Kidney epithelial cell (primary cell): ENCODE results near the gene SV2B. TPM values are rescaled to one million over a fixed set of nuclear protein-coding genes. Genes with fewer than 3 reads are reported as not detected.

Experiments
- DNase-seq: peaks from one replicate; pipeline ENCODE4 v3.0.0-alpha.2; 2010; ENCODE audit warnings: low read depth
- H3K27me3 ChIP-seq: 2 replicates; pipeline ENCODE4 v1.6.0; 2011; ENCODE audit warnings: low read length; ENCODE audit not compliant: control insufficient read depth, insufficient read depth
- H3K36me3 ChIP-seq: 2 replicates; pipeline ENCODE4 v1.5.1; 2011; ENCODE audit warnings: low read length; ENCODE audit not compliant: control insufficient read depth, insufficient read depth
- H3K4me3 ChIP-seq: 2 replicates; pipeline ENCODE4 v1.5.1; 2011; ENCODE audit warnings: low read depth, mild to moderate bottlenecking, control low read depth, low read length
- total RNA-seq: library from RNA; depleted of rRNA; stranded (reverse); fragments of >200 nt; gene quantifications from 2 replicates; pipeline ENCODE4 v1.2.3, GENCODE V29; 2015
- TF ChIP-seq, protein P1 (sequence below): IDR thresholded peaks from 2 replicates; pipeline ENCODE4 v1.5.1; 2011; ENCODE audit warnings: mild to moderate bottlenecking, moderate library complexity, low read length, control low read depth, inconsistent platforms; ENCODE audit not compliant: insufficient read depth, poor library complexity, severe bottlenecking

The SV2B gene
- total RNA-seq, 1 donor from 2014 or later, result 1.8 TPM

GRCh38 chr15:91192285-91192684 lies 92.2 kb downstream of the SV2B start:
- no peaks in the 10 kb centered on the region for H3K27me3 ChIP-seq
- H3K4me3 ChIP-seq, result no peak overlapping the region
- no peaks in the 10 kb centered on the region for H3K36me3 ChIP-seq
- TF ChIP-seq, protein P1, sequence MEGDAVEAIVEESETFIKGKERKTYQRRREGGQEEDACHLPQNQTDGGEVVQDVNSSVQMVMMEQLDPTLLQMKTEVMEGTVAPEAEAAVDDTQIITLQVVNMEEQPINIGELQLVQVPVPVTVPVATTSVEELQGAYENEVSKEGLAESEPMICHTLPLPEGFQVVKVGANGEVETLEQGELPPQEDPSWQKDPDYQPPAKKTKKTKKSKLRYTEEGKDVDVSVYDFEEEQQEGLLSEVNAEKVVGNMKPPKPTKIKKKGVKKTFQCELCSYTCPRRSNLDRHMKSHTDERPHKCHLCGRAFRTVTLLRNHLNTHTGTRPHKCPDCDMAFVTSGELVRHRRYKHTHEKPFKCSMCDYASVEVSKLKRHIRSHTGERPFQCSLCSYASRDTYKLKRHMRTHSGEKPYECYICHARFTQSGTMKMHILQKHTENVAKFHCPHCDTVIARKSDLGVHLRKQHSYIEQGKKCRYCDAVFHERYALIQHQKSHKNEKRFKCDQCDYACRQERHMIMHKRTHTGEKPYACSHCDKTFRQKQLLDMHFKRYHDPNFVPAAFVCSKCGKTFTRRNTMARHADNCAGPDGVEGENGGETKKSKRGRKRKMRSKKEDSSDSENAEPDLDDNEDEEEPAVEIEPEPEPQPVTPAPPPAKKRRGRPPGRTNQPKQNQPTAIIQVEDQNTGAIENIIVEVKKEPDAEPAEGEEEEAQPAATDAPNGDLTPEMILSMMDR, result no peak
- DNase-seq, result no peak

GRCh38 chr15:91192690-91193377 lies 92.8 kb downstream of the SV2B start:
- no peaks in the 10 kb centered on the region for H3K27me3 ChIP-seq
- no peak for DNase-seq
- no peak overlapping the region for H3K4me3 ChIP-seq
- no peaks in the 10 kb centered on the region for H3K36me3 ChIP-seq
- TF ChIP-seq, protein P1, result no peak

DNA sequence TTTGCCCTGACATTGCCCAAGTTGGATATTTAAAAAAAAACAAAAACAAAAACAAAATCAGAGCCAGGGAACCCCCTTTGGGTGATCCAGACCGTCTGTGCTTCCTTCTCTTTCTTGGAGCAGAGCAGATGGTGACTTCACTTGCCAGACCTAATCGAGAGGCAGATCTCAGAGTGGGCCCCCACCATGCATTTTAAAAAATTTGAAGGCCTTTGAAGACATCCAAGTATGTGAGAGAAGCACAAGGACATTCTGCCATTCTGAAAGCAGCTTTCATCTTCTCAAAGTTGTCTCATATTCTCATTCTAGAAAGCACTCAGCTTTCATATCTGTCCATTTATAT lies 93.3 kb downstream of the SV2B start:
- TF ChIP-seq, protein P1, result no peak

DNA sequence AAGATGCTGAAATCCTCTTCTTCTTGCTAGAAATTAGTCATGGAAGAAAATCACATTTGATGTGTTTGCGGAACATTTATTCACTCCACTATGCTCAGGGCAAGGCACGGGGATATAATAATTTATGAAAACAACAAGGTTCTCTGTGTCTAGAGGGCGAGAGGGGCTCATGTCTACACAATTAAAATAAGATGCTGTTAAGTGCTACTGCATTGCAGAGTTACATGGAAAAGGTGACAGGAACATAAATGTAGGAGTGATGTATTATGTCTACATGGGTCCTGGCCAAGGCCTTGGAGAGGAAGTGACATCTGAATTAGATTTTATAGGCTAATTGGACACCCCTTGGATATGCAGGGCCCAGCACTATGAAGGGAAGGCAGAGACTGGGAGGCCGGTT lies 96.1 kb downstream of the SV2B start:
- H3K36me3 ChIP-seq, result no peaks in the 10 kb centered on the region
- H3K4me3 ChIP-seq, result no peak overlapping the region
- no peak for DNase-seq
- no peaks in the 10 kb centered on the region for H3K27me3 ChIP-seq
- TF ChIP-seq, protein P1, result no peak

More for the DNA sequence above, 93.3 kb downstream of the SV2B start:
- no peak overlapping the region for H3K4me3 ChIP-seq
- H3K27me3 ChIP-seq, result no peaks in the 10 kb centered on the region
- no peak for DNase-seq
- H3K36me3 ChIP-seq, result no peaks in the 10 kb centered on the region

- H3K4me3 ChIP-seq, result no peak overlapping the region
- DNase-seq, result no peak
- no peaks in the 10 kb centered on the region for H3K36me3 ChIP-seq
- H3K27me3 ChIP-seq, result no peaks in the 10 kb centered on the region
- TF ChIP-seq, protein P1, result no peak
These were observed 96.7 kb downstream of the SV2B start for GRCh38 chr15:91196768-91197167.

DNA sequence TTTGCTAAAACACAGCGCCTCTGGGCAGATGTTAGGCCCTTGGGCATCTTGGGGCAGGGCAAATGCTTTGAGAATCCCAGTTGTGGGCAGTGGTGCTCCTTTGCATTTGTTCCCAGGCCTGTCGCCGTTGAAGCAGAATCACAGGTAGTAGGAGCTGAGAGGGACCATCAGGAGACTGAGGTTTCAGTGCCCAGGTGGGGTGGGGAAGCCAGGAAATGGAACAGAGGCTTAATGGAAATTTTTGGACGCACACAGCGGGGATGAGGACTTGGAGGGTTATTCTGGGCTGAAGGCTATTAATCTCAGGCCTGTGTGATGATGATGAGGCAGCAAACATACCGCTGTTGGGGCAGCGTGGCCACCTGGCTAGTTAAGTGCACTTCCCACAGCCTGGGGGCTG lies 99.5 kb downstream of the SV2B start:
- H3K36me3 ChIP-seq, result no peaks in the 10 kb centered on the region
- DNase-seq, result no peak
- H3K27me3 ChIP-seq, result no peaks in the 10 kb centered on the region
- H3K4me3 ChIP-seq, result no peak overlapping the region
- TF ChIP-seq, protein P1, result no peak
